PC-9 (cell line): ENCODE data around the gene RADIL. TPM values are rescaled to one million over a fixed set of nuclear protein-coding genes. Genes with fewer than 3 reads are reported as not detected.

Experiments used
- BruUV-seq: library from RNA; stranded (reverse); fragments of 400-500 nt; replicated peaks from 2 replicates; lab custom pipeline; 2021; lab: Mats Ljungman, UMichigan
- CTCF ChIA-PET: fragments of 300-600 bp; sonication (Branson Sonifier 250); formaldehyde crosslinking; loops from one replicate; lab custom pipeline; 2022; ENCODE audit warnings: antibody characterized with exemption; lab: Charles Lee
- POLR2A ChIA-PET: fragments of 300-600 bp; sonication (Branson Sonifier 250); formaldehyde crosslinking; loops from one replicate; lab custom pipeline; 2022; ENCODE audit warnings: antibody characterized with exemption; ENCODE audit not compliant: unreplicated experiment; lab: Charles Lee
- DNase-seq, 2 experiments: peaks; one replicate each; pipeline versions ENCODE4 v3.0.0 to v3.0.0-alpha.2; 2015 to 2022; ENCODE audit warnings: mixed read lengths in 1 of 2
- H2AFZ ChIP-seq: fragments of 200-600 bp; sonication (generic); 2 replicates; pipeline ENCODE4 v1.8.1; 2017; ENCODE audit warnings: antibody characterized with exemption
- H3F3A ChIP-seq: fragments of 200-600 bp; sonication (generic); 2 replicates; pipeline ENCODE4 v1.8.1; 2017; ENCODE audit warnings: antibody characterized with exemption, mild to moderate bottlenecking, low read depth; ENCODE audit not compliant: insufficient read depth
- H3K27ac ChIP-seq: fragments of 200-600 bp; sonication (generic); 2 replicates; pipeline ENCODE4 v1.6.1; 2016; ENCODE audit warnings: mixed run types
- H3K27me3 ChIP-seq: fragments of 200-600 bp; sonication (generic); 2 replicates; pipeline ENCODE4 v1.6.1; 2016; ENCODE audit warnings: low read depth, mixed run types; ENCODE audit not compliant: insufficient read depth
- H3K36me3 ChIP-seq: fragments of 200-600 bp; sonication (generic); 2 replicates; pipeline ENCODE4 v1.6.1; 2016; ENCODE audit warnings: low read depth, mixed run types
- H3K4me1 ChIP-seq: fragments of 200-600 bp; sonication (generic); replicated peaks from 2 replicates; pipeline ENCODE4 v1.6.1; 2016; ENCODE audit warnings: mixed run types; ENCODE audit not compliant: insufficient read depth
- H3K4me2 ChIP-seq: fragments of 200-600 bp; sonication (generic); 2 replicates; pipeline ENCODE4 v1.6.1; 2017; ENCODE audit warnings: mixed run types
- H3K4me3 ChIP-seq: fragments of 200-600 bp; sonication (generic); 2 replicates; pipeline ENCODE4 v1.6.1; 2016; ENCODE audit warnings: mixed run types
- H3K79me2 ChIP-seq: fragments of 200-600 bp; sonication (generic); 2 replicates; pipeline ENCODE4 v1.6.1; 2017; ENCODE audit warnings: low read depth, mixed run types
- H3K9me2 ChIP-seq: fragments of 200-600 bp; sonication (generic); 2 replicates; pipeline ENCODE4 v1.8.1; 2017; ENCODE audit warnings: mild to moderate bottlenecking; ENCODE audit not compliant: insufficient read depth
- H3K9me3 ChIP-seq: fragments of 200-600 bp; sonication (generic); 2 replicates; pipeline ENCODE4 v1.8.1; 2016; ENCODE audit warnings: low read depth; ENCODE audit not compliant: insufficient read depth
- H4K20me1 ChIP-seq: fragments of 200-600 bp; sonication (generic); 2 replicates; pipeline ENCODE4 v1.8.1; 2017; ENCODE audit not compliant: insufficient read depth
- CTCF ChIP-seq: fragments of 200-600 bp; sonication (generic); conservative IDR thresholded peaks from 2 replicates; pipeline ENCODE4 v1.6.1; 2017; ENCODE audit warnings: mixed run types, antibody characterized with exemption, mild to moderate bottlenecking, moderate library complexity
- EZH2 ChIP-seq: fragments of 200-600 bp; sonication (generic); IDR thresholded peaks from 2 replicates; pipeline ENCODE4 v1.8.0; 2017; ENCODE audit warnings: antibody characterized with exemption, low read depth
- intact Hi-C: fragments of 100-400 bp; cut with micrococcal nuclease; formaldehyde crosslinking; loops from one replicate; pipeline ENCODE4 v1.10.0; 2022; ENCODE audit not compliant: unreplicated experiment
- total RNA-seq: library from RNA; stranded (reverse); gene quantifications from 2 replicates; pipeline ENCODE4 v1.2.3, GENCODE V29; 2021

The RADIL gene
- total RNA-seq, 1 experiment from 2014 or later = 0.35 TPM

GRCh38 chr7:4871930-4872675, 11.4 kb downstream of the RADIL start:
- no peaks in the 10 kb centered on the region for H4K20me1 ChIP-seq
- ChIA-PET POLR2A (no interaction called here), CTCF (no interaction called here)
- H3K4me2 ChIP-seq = no peak overlapping the region
- no peak overlapping the region for H3K4me3 ChIP-seq
- H3K27me3 ChIP-seq = peaks cover 94% of the 10 kb centered on the region
- no peaks in the 10 kb centered on the region for H3F3A ChIP-seq
- H3K4me1 ChIP-seq = no peaks in the 10 kb centered on the region
- DNase-seq = no peak
- no peaks in the 10 kb centered on the region for H3K79me2 ChIP-seq
- H3K36me3 ChIP-seq = no peaks in the 10 kb centered on the region
- TF ChIP-seq EZH2 (no peak), CTCF (no peak)
- no peak overlapping the region for H3K27ac ChIP-seq
- H3K9me2 ChIP-seq = no peaks in the 10 kb centered on the region
- no peaks in the 10 kb centered on the region; the same call in 1 of the 2 replicates for H3K9me3 ChIP-seq
- no peak overlapping the region for H2AFZ ChIP-seq
- BruUV-seq = no TSS peak
- intact Hi-C loops = no loop called here

- TF ChIP-seq EZH2 (no peak), CTCF (no peak)
- no peaks in the 10 kb centered on the region; the same call in 1 of the 2 replicates for H3K9me3 ChIP-seq
- BruUV-seq = no TSS peak
- no peaks in the 10 kb centered on the region for H3K36me3 ChIP-seq
- POLR2A ChIA-PET = no interaction called here
- H3K4me1 ChIP-seq = no peaks in the 10 kb centered on the region
- DNase-seq = no peak
- intact Hi-C loops = no loop called here
- no peaks in the 10 kb centered on the region for H3K79me2 ChIP-seq
- H3K27ac ChIP-seq = no peak overlapping the region
- H3F3A ChIP-seq = no peaks in the 10 kb centered on the region
- no peak overlapping the region for H3K4me3 ChIP-seq
- H2AFZ ChIP-seq = no peak overlapping the region
- H3K27me3 ChIP-seq = peaks cover 94% of the 10 kb centered on the region
- H3K9me2 ChIP-seq = no peaks in the 10 kb centered on the region
- CTCF ChIA-PET = no interaction called here
- no peak overlapping the region for H3K4me2 ChIP-seq
- H4K20me1 ChIP-seq = no peaks in the 10 kb centered on the region
Measured at GRCh38 chr7:4871056-4871680, 12.3 kb downstream of the RADIL start.

- no peak for TF ChIP-seq EZH2
- no peak for TF ChIP-seq CTCF
- no peaks in the 10 kb centered on the region for H3F3A ChIP-seq
- peaks cover 97% of the 10 kb centered on the region for H3K27me3 ChIP-seq
- no peak overlapping the region for H3K4me2 ChIP-seq
- no peaks in the 10 kb centered on the region for H3K4me1 ChIP-seq
- H3K9me3 ChIP-seq = peaks cover 2% of the 10 kb centered on the region; the same call in 1 of the 2 replicates
- H3K9me2 ChIP-seq = no peaks in the 10 kb centered on the region
- H4K20me1 ChIP-seq = no peaks in the 10 kb centered on the region
- no peak overlapping the region for H3K27ac ChIP-seq
- CTCF ChIA-PET = no interaction called here
- BruUV-seq = no TSS peak
- POLR2A ChIA-PET = no interaction called here
- DNase-seq = no peak
- no peaks in the 10 kb centered on the region for H3K79me2 ChIP-seq
- H2AFZ ChIP-seq = no peak overlapping the region
- intact Hi-C loops = no loop called here
- H3K36me3 ChIP-seq = no peaks in the 10 kb centered on the region
- H3K4me3 ChIP-seq = no peak overlapping the region
Measured at GRCh38 chr7:4868493-4868892, 15.0 kb downstream of the RADIL start.
